HG03439 (cell line): Measurements from ENCODE around the gene ANXA8L1.
A peak's percentile ranks its signal among the peaks of the same experiment; 100 is the strongest.
"Not testable (repeated sequence)": the region's sequence is repeated elsewhere in the genome, so short reads cannot be mapped to it uniquely, and the experiment has no call there.

Experiments
- ATAC-seq: cut with Tn5 transposase; IDR thresholded peaks from one replicate; pipeline ENCODE4 v1.9.1; 2021; ENCODE audit warnings: mild to moderate bottlenecking, moderate library complexity; ENCODE audit not compliant: unreplicated experiment

The ANXA8L1 gene

DNA sequence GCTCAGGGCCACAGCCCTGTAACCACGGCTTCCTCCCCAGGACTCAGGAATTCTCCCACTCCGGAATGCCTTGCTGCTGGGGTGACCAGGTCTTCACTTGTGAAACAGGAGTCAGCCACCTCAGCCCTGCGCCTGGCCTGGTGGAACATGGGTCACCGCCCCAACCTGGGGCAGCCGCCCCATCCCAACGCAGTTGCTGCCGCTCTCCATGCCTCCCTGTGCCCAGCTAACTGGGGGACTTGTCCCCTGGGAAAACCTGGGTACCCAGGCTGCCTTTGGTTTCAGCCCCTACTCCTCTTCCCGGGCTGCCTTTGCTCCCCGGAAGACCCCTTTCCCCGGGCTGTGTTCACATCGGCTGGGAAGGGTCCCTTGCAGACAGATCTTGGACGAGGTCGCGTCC lies 22.2 kb downstream of the ANXA8L1 start:
- not testable (repeated sequence) for ATAC-seq

DNA sequence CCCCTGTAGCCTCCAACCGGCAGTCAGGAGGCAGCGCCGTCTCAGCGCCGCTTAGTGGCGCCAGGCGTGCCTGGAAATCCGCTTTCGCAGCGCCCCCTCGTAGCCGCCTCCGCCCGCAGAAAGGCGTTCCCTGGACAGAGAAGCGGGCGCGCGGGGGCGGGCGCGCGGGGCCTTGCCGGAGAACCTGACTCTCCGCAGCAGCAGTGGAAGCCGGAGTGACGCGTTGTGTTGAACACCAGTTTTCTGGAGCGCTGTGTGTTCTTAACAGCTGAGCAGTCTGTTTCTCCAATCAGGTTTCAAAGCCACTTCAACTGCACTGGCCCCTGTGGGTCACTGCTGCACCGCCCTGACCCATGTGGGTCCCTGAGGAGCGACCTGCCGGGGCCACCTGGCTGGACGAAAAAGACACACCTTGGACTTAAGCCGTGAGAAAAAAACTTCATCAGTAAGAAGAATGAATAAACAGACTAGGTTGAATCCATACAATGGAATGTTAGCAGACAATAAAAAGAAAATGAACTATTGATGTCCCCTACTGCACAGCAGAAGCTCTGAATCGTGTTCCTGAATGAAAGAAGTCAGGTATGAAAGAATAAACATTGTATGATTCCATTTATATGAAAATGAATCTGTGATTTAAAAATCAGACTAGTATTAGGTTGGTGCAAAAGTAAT lies 22.8 kb downstream of the ANXA8L1 start:
- ATAC-seq, result peak; percentile 59

DNA sequence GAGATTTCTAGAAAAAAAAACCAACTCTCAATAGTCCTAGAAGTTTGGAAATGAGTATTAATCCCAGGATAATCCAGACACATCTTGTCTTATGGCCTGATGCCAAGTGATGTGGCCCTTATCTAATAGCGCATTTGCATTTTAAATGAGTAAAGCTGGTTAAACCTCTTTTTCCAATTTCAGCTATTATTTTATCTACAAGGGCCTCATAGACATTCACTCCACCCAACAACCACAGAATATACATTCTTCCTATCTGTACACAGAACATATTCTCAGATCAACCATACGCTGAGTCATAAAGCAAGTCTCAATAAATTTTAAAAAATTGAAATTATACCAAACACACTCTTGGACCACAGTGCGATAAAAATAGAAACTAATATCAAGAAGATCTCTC lies 34.0 kb downstream of the ANXA8L1 start:
- not testable (repeated sequence) for ATAC-seq

- ATAC-seq, result not testable (repeated sequence)
Measured at GRCh38 chr10:46411123-46411522, 35.5 kb downstream of the ANXA8L1 start.

- not testable (repeated sequence) for ATAC-seq
Measured at GRCh38 chr10:46412665-46413064, 37.1 kb downstream of the ANXA8L1 start.

DNA sequence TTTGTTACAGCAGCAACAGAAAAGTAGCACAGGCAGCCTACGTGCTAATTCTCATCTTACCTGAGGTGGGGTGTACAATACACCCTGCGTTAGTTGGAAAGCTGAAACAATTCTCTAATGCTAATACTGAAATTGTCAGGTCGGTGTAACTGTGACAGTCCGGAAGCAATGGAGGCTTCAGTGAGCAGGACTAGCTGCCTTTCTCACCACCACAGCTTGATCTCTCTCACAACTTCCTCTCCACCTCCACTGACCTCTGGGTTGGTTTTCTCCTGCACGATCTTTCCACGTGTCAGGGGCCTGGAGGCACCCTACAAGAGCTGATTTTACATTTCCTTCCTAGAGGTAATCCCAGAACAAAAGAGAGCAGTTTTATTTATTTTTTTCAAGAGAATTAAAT lies 39.7 kb downstream of the ANXA8L1 start:
- ATAC-seq, result not testable (repeated sequence)

DNA sequence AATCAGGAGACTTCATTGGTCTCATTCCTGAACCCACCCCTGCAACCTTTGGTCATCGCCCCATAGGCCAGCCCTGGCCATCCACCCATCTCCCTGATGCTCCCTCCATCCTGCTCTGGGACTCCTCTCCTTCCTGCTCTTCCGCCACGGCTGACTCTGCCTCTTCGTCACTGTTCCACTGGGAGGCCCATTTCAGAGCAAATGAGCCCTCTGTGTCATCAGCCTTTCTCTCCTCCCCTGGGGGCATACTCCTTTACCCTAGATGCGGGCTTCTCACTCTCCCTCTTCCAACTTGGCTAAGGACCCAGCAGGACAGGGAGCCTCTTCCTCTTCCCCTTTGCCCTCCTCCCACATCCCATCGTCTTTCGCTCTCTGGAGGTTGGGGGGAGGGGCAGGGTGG lies 42.7 kb downstream of the ANXA8L1 start:
- ATAC-seq, result not testable (repeated sequence)

GRCh38 chr10:46419570-46420379 lies 44.2 kb downstream of the ANXA8L1 start:
- ATAC-seq, result not testable (repeated sequence)

GRCh38 chr10:46423550-46423949 lies 48.0 kb downstream of the ANXA8L1 start:
- ATAC-seq, result not testable (repeated sequence)

GRCh38 chr10:46440942-46441341 lies 65.4 kb downstream of the ANXA8L1 start:
- ATAC-seq, result not testable (repeated sequence)
